ENCODE measurements around the gene HSD17B1. TPM values are rescaled to one million over a fixed set of nuclear protein-coding genes. Genes with fewer than 3 reads are reported as not detected.
A peak's percentile ranks its signal among the peaks of the same experiment; 100 is the strongest.

The HSD17B1 gene
- total RNA-seq, 1 experiment from 2014 or later = 2.3 TPM

DNA sequence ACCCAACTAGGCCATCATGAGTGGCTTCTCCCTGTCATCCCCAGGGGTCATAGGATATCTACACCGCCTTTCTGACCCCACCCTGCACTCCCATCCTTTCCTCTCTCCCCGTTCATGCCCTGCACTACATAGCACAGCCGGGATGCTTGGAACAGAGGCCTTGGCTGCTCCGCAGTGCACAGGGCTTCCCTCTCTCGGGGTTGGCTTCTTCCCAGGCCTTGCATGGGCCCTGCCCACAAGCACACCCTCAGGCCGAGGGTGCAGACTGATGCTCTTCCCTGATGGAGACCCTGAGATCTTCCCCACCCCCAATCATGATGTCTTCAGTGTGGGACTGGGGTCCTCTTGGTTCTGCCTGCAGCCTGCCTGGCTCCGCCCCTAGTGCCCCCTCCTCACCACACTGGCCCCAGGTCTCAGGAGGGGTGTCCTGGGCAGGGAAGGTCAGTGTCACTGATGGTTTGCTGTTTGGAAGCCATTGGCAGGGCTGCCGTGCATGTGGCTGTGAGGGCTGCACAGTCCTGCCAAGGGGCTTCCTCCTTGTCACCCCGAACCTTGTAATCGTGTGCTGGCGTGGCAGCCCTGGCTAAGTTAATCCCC is 31.0 kb upstream of the HSD17B1 start:
- Mint-ChIP-seq H3K4me1 (ENCODE audit: low read depth, unreplicated experiment) (peaks cover 62% of the 10 kb centered on the region), H3K36me3 (ENCODE audit: insufficient read depth, unreplicated experiment) (peaks cover 35% of the 10 kb centered on the region), H3K4me3 (ENCODE audit: unreplicated experiment) (no peak overlapping the region), H3K27ac (ENCODE audit: unreplicated experiment) (peak overlapping the region; percentile 90), H3K9me3 (ENCODE audit: unreplicated experiment) (no peaks in the 10 kb centered on the region), H3K27me3 (ENCODE audit: insufficient read depth, unreplicated experiment) (no peaks in the 10 kb centered on the region)
- no peaks in the 10 kb centered on the region for H3K27me3 ChIP-seq (replicated peaks; ENCODE audit: control insufficient read depth, insufficient read depth, low read length)
- TF ChIP-seq, protein P1, sequence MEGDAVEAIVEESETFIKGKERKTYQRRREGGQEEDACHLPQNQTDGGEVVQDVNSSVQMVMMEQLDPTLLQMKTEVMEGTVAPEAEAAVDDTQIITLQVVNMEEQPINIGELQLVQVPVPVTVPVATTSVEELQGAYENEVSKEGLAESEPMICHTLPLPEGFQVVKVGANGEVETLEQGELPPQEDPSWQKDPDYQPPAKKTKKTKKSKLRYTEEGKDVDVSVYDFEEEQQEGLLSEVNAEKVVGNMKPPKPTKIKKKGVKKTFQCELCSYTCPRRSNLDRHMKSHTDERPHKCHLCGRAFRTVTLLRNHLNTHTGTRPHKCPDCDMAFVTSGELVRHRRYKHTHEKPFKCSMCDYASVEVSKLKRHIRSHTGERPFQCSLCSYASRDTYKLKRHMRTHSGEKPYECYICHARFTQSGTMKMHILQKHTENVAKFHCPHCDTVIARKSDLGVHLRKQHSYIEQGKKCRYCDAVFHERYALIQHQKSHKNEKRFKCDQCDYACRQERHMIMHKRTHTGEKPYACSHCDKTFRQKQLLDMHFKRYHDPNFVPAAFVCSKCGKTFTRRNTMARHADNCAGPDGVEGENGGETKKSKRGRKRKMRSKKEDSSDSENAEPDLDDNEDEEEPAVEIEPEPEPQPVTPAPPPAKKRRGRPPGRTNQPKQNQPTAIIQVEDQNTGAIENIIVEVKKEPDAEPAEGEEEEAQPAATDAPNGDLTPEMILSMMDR (IDR thresholded peaks at IDR 0.05; ENCODE audit: insufficient read depth in 1 of 2, low read depth in 1 of 2, low read length in 1 of 2, severe bottlenecking in 1 of 2, unreplicated experiment in 1 of 2) = no peak
- H3K4me3 ChIP-seq (ENCODE audit: low read depth, low read length) = no peak overlapping the region
- intact Hi-C loops (cut with micrococcal nuclease; ENCODE audit: unreplicated experiment) = no loop called here
- H3K9me3 ChIP-seq = no peaks in the 10 kb centered on the region
- H3K36me3 ChIP-seq (ENCODE audit: control insufficient read depth, insufficient read depth, low read length) = peaks cover 1% of the 10 kb centered on the region
- peaks cover 64% of the 10 kb centered on the region for H3K4me1 ChIP-seq
- ChIA-PET POLR2A (no interaction called here), CTCF (no interaction called here)
- no TSS peak for BruUV-seq (replicated peaks)
- no peak for DNase-seq

GRCh38 chr17:42522263-42522790 is 30.4 kb upstream of the HSD17B1 start:
- H3K4me1 ChIP-seq = peaks cover 69% of the 10 kb centered on the region
- POLR2A ChIA-PET = interaction anchor here (0.6 kb wide), 1 partner anchor 10 kb away, joined by 4 read pairs; no protein-coding TSS in a partner anchor
- H3K4me3 Mint-ChIP-seq (ENCODE audit: unreplicated experiment) = no peak overlapping the region

DNA sequence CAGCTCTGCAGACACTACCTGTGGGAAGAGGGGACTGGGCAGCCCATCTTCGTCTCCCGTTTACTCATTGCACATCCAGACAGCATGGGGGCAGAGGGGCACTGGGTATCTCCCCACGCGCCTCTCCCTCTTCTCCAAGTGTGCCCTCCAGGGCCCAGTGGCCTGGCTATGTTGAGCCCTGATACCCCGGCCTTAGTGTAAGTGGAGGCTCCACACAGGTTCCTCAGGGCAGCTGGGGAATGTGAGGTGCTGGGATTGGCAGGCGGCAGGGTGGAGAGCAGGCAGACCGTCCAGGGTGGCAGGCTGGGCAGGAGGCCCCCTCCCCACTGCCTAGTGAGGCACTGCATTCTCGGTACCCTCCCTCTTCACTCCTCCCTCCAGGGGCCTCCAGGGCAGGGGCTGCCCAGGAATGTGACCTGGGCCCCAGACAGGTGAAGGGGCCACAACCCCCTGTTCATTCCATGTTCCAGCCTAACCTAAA is 29.9 kb upstream of the HSD17B1 start:
- TF ChIP-seq, protein P1 (IDR thresholded peaks at IDR 0.05; ENCODE audit: insufficient read depth in 1 of 2, low read depth in 1 of 2, low read length in 1 of 2, severe bottlenecking in 1 of 2, unreplicated experiment in 1 of 2) = no peak
- peaks cover 1% of the 10 kb centered on the region; the same call in 1 of the 2 replicates for H3K36me3 ChIP-seq (ENCODE audit: control insufficient read depth, insufficient read depth, low read length)
- peak; percentile 30 to 47 for DNase-seq
- peaks cover 67% of the 10 kb centered on the region for H3K4me1 ChIP-seq
- H3K9me3 ChIP-seq = no peaks in the 10 kb centered on the region
- peaks cover 69% of the 10 kb centered on the region for H3K4me1 Mint-ChIP-seq (ENCODE audit: low read depth, unreplicated experiment)
- H3K4me3 Mint-ChIP-seq (ENCODE audit: unreplicated experiment) = no peak overlapping the region
- ChIA-PET CTCF (interaction anchor here (0.8 to 0.9 kb wide), 3 partner anchors 18 to 94 kb away, joined by 3 read pairs; partner anchors contain the start of gene PSMC3IP), POLR2A (interaction anchor here (0.6 kb wide), 1 partner anchor 10 kb away, joined by 4 read pairs; no protein-coding TSS in a partner anchor)
- peaks cover 26% of the 10 kb centered on the region for H3K36me3 Mint-ChIP-seq (ENCODE audit: insufficient read depth, unreplicated experiment)
- intact Hi-C loops (cut with micrococcal nuclease; ENCODE audit: unreplicated experiment) = no loop called here
- no peaks in the 10 kb centered on the region for H3K27me3 Mint-ChIP-seq (ENCODE audit: insufficient read depth, unreplicated experiment)
- BruUV-seq (replicated peaks) = no TSS peak
- no peaks in the 10 kb centered on the region for H3K9me3 Mint-ChIP-seq (ENCODE audit: unreplicated experiment)
- no peak overlapping the region for H3K4me3 ChIP-seq (ENCODE audit: low read depth, low read length)
- H3K27ac Mint-ChIP-seq (ENCODE audit: unreplicated experiment) = peak overlapping the region; percentile 90
- H3K27me3 ChIP-seq (replicated peaks; ENCODE audit: control insufficient read depth, insufficient read depth, low read length) = no peaks in the 10 kb centered on the region

More at GRCh38 chr17:42522263-42522790, 30.4 kb upstream of the HSD17B1 start:
- BruUV-seq (replicated peaks) = no TSS peak
- no peak for DNase-seq
- no peaks in the 10 kb centered on the region for H3K27me3 Mint-ChIP-seq (ENCODE audit: insufficient read depth, unreplicated experiment)
- no peaks in the 10 kb centered on the region for H3K27me3 ChIP-seq (replicated peaks; ENCODE audit: control insufficient read depth, insufficient read depth, low read length)
- H3K36me3 ChIP-seq (ENCODE audit: control insufficient read depth, insufficient read depth, low read length) = peaks cover 1% of the 10 kb centered on the region; the same call in 1 of the 2 replicates
- intact Hi-C loops (cut with micrococcal nuclease; ENCODE audit: unreplicated experiment) = no loop called here
- CTCF ChIA-PET = interaction anchor here (0.8 to 0.9 kb wide), 2 partner anchors 19 to 94 kb away, joined by 3 read pairs; no protein-coding TSS in a partner anchor
- peaks cover 66% of the 10 kb centered on the region for H3K4me1 Mint-ChIP-seq (ENCODE audit: low read depth, unreplicated experiment)
- no peak overlapping the region for H3K4me3 ChIP-seq (ENCODE audit: low read depth, low read length)
- H3K27ac Mint-ChIP-seq (ENCODE audit: unreplicated experiment) = peak overlapping the region; percentile 90
- no peaks in the 10 kb centered on the region for H3K9me3 Mint-ChIP-seq (ENCODE audit: unreplicated experiment)
- H3K36me3 Mint-ChIP-seq (ENCODE audit: insufficient read depth, unreplicated experiment) = peaks cover 31% of the 10 kb centered on the region
- TF ChIP-seq, protein P1 (IDR thresholded peaks at IDR 0.05; ENCODE audit: insufficient read depth in 1 of 2, low read depth in 1 of 2, low read length in 1 of 2, severe bottlenecking in 1 of 2, unreplicated experiment in 1 of 2) = no peak
- no peaks in the 10 kb centered on the region for H3K9me3 ChIP-seq
